GM12878 (cell line): ENCODE data around the gene RECQL5. TPM values are rescaled to one million over a fixed set of nuclear protein-coding genes. Genes with fewer than 3 reads are reported as not detected.

ENCODE experiments used
- ATAC-seq: fragments of 200-7000 bp; cut with Tn5 transposase; 3 replicates; pipeline ENCODE4 v1.9.1; 2020; ENCODE audit warnings: mild to moderate bottlenecking, moderate library complexity
- BruUV-seq: library from RNA; stranded (reverse); fragments of 400-500 nt; replicated peaks from 2 replicates; lab custom pipeline; 2021; lab: Mats Ljungman, UMichigan
- CTCF ChIA-PET: fragments of 300-600 bp; sonication (Branson Sonifier 250); formaldehyde crosslinking; extraction: SDS; loops from one replicate; lab custom pipeline; 2021; ENCODE audit warnings: inconsistent platforms; lab: Yijun Ruan, JAX
- POLR2A ChIA-PET: fragments of 350-600 bp; formaldehyde crosslinking; extraction: SDS; loops from one replicate; lab custom pipeline; 2021; ENCODE audit warnings: inconsistent platforms; lab: Charles Lee
- RAD21 ChIA-PET: fragments of 300-600 bp; sonication (Branson Sonifier 250); formaldehyde crosslinking; loops from one replicate; lab custom pipeline; 2023; ENCODE audit warnings: antibody characterized with exemption; ENCODE audit not compliant: unreplicated experiment; lab: Charles Lee
- SMC1A ChIA-PET: fragments of 300-600 bp; sonication (Branson Sonifier 250); formaldehyde crosslinking; loops from one replicate; lab custom pipeline; 2023; ENCODE audit not compliant: unreplicated experiment, uncharacterized antibody; lab: Charles Lee
- DNase-seq: peaks from one replicate; pipeline ENCODE4 v3.0.0-alpha.2; 2011; ENCODE audit warnings: low read depth, low spot score
- FAIRE-seq: peaks from 3 replicates; lab custom pipeline; 2011; peaks lifted over from hg19 to GRCh38; lab: Jason Lieb, UNC
- H2AFZ ChIP-seq: 2 replicates; pipeline ENCODE4 v1.6.0; 2011; ENCODE audit warnings: low read depth, low read length, control low read depth; ENCODE audit not compliant: control insufficient read depth
- H3K27ac ChIP-seq: 2 replicates; pipeline ENCODE4 v1.5.1; 2011; ENCODE audit warnings: control low read depth; ENCODE audit not compliant: control insufficient read depth, insufficient read depth
- H3K27me3 ChIP-seq, 2 experiments: replicated peaks in 1 of 2; 2 replicates each; pipeline versions ENCODE4 v1.6.0 to v1.6.1; 2011; ENCODE audit warnings: low read length in 1 of 2; ENCODE audit not compliant: control insufficient read depth in 2 of 2, insufficient read depth in 2 of 2
- H3K36me3 ChIP-seq, 2 experiments: 2 replicates each; pipeline ENCODE4 v1.5.1; 2011; ENCODE audit warnings: low read length in 1 of 2; ENCODE audit not compliant: control insufficient read depth in 2 of 2, insufficient read depth in 2 of 2
- H3K4me1 ChIP-seq: 2 replicates; pipeline ENCODE4 v1.6.1; 2011; ENCODE audit warnings: mild to moderate bottlenecking, low read length, moderate library complexity, mixed read lengths; ENCODE audit not compliant: control insufficient read depth, insufficient read depth
- H3K4me2 ChIP-seq: 2 replicates; pipeline ENCODE4 v1.6.0; 2011; ENCODE audit warnings: control low read depth; ENCODE audit not compliant: control insufficient read depth, insufficient read depth
- H3K4me3 ChIP-seq: fragments of 200-600 bp; sonication (generic); 2 replicates; pipeline ENCODE4 v1.5.1; 2016
- H3K79me2 ChIP-seq: 2 replicates; pipeline ENCODE4 v1.6.0; 2011; ENCODE audit warnings: low read length; ENCODE audit not compliant: control insufficient read depth, insufficient read depth
- H3K9ac ChIP-seq: 2 replicates; pipeline ENCODE4 v1.8.0; 2011; ENCODE audit warnings: low read length, control low read depth, mixed read lengths; ENCODE audit not compliant: control insufficient read depth, insufficient read depth
- H3K9me3 ChIP-seq: replicated peaks from 3 replicates; pipeline ENCODE4 v1.5.1; 2011; ENCODE audit warnings: mild to moderate bottlenecking, low read length; ENCODE audit not compliant: control insufficient read depth, insufficient read depth
- H4K20me1 ChIP-seq: 2 replicates; pipeline ENCODE4 v1.6.0; 2011; ENCODE audit not compliant: control insufficient read depth, insufficient read depth
- CBX5 ChIP-seq: sonication (generic); IDR thresholded peaks from 2 replicates; pipeline ENCODE4 v1.6.1; 2016; ENCODE audit warnings: low read depth, moderate library complexity, mild to moderate bottlenecking, inconsistent platforms
- CUX1 ChIP-seq: IDR thresholded peaks from 2 replicates; pipeline ENCODE4 v1.6.1; 2012; ENCODE audit warnings: improper control_type of control experiment, low read depth, low read length; ENCODE audit not compliant: insufficient replicate concordance
- ESRRA ChIP-seq: IDR thresholded peaks from 2 replicates; pipeline ENCODE4 v1.6.1; 2012; ENCODE audit warnings: mild to moderate bottlenecking, low read length, improper control_type of control experiment
- IKZF2 ChIP-seq, 2 experiments: fragments of 450-650 bp; IDR thresholded peaks; 2 replicates each; pipeline ENCODE4 v1.6.1; 2017; ENCODE audit warnings: mild to moderate bottlenecking in 2 of 2, moderate library complexity in 2 of 2
- MAX ChIP-seq: IDR thresholded peaks from 2 replicates; pipeline ENCODE4 v1.6.1; 2012; ENCODE audit warnings: low read depth, low read length, improper control_type of control experiment
- RAD21 ChIP-seq: IDR thresholded peaks from 2 replicates; pipeline ENCODE4 v1.6.1; 2011; ENCODE audit warnings: mild to moderate bottlenecking, low read depth, low read length, moderate library complexity; ENCODE audit not compliant: insufficient read depth
- SIN3A ChIP-seq: IDR thresholded peaks from 2 replicates; pipeline ENCODE4 v1.6.1; 2012; ENCODE audit warnings: low read depth, low read length, improper control_type of control experiment
- TAF1 ChIP-seq: IDR thresholded peaks from 2 replicates; pipeline ENCODE4 v1.6.1; 2011; ENCODE audit warnings: mild to moderate bottlenecking, low read depth, low read length, borderline replicate concordance
- USF1 ChIP-seq: IDR thresholded peaks from 2 replicates; pipeline ENCODE4 v1.6.1; 2011; ENCODE audit warnings: borderline replicate concordance, low read depth, mild to moderate bottlenecking, moderate library complexity, mixed read lengths, low read length; ENCODE audit not compliant: insufficient read depth; ENCODE audit errors: extremely low read length
- WRNIP1 ChIP-seq: IDR thresholded peaks from 2 replicates; pipeline ENCODE4 v1.6.1; 2011; ENCODE audit warnings: low read depth, low read length, improper control_type of control experiment, borderline replicate concordance
- YY1 ChIP-seq: IDR thresholded peaks from 2 replicates; pipeline ENCODE4 v1.6.1; 2011; ENCODE audit warnings: low read depth, mild to moderate bottlenecking, low read length
- ZSCAN29 ChIP-seq: fragments of 450-650 bp; IDR thresholded peaks from 2 replicates; pipeline ENCODE4 v1.6.1; 2017; ENCODE audit warnings: mild to moderate bottlenecking, moderate library complexity
- WGBS: methylation state at CpG from one replicate; pipeline ENCODE4 v1.1.6; 2016; ENCODE audit warnings: low lambda C conversion rate; ENCODE audit not compliant: insufficient replicate concordance, insufficient coverage; ENCODE audit errors: missing lambda C conversion rate; 5-methylcytosine and 5-hydroxymethylcytosine counted together
- in situ Hi-C: fragments of 300-500 bp; cut with MboI; formaldehyde crosslinking; loops from 9 replicates; pipeline ENCODE4 v1.14.3; 2018; ENCODE audit warnings: mixed read lengths
- intact Hi-C: fragments of 100-400 bp; cut with micrococcal nuclease; formaldehyde crosslinking; loops from one replicate; pipeline ENCODE4 v1.14.2; 2022; ENCODE audit not compliant: unreplicated experiment
- polyA plus RNA-seq, 11 experiments: library from polyadenylated mRNA; depleted of rRNA in 4 of 11; unstranded in 6 of 11; stranded (reverse) in 5 of 11; fragments of >200 nt; fragmentation: Nextera tagmentation in 4 of 11; fragmentation: Illumina TruSeq in 1 of 11; extraction: Ambion mirVana in 4 of 11; extraction: Trizol in 1 of 11; gene quantifications; 1 replicate in 1 of 11; 2 replicates in 10 of 11; pipeline versions ENCODE4 v1.2.1 to v1.2.3, GENCODE V29; 2011 to 2016; ENCODE audit warnings: inconsistent platforms in 2 of 11, missing spikeins in 2 of 11, low read depth in 1 of 11
- total RNA-seq, 4 experiments: library from RNA; depleted of rRNA in 3 of 4; stranded (reverse); fragments of >200 nt in 3 of 4; fragmentation: Illumina TruSeq in 1 of 4; extraction: Trizol in 1 of 4; gene quantifications; 2 replicates each; pipeline versions ENCODE4 v1.2.1 to v1.2.3, GENCODE V29; 2013 to 2021
- TF ChIP-seq, protein P1 (sequence below): fragments of 450-650 bp; formaldehyde crosslinking; IDR thresholded peaks from 2 replicates; pipeline ENCODE4 v1.5.0; 2022; ENCODE audit warnings: mild to moderate bottlenecking, missing genetic modification characterization

RECQL5 gene
- total and polyA plus RNA-seq, 10 of the 15 experiments (the other 5 are each of a cell fraction or from before 2014, with no cell fraction given) = 3.6 to 30.6 (median 20.1) TPM

- SMC1A ChIA-PET = no interaction called here
- BruUV-seq = no TSS peak
- Histone ChIP-seq H3K27me3 (no peaks in the 10 kb centered on the region), H3K9me3 (no peaks in the 10 kb centered on the region), H4K20me1 (no peaks in the 10 kb centered on the region), H2AFZ (no peak overlapping the region), H3K27ac (no peak overlapping the region), H3K79me2 (no peaks in the 10 kb centered on the region), H3K4me2 (no peak overlapping the region), H3K4me1 (no peaks in the 10 kb centered on the region), H3K9ac (no peak overlapping the region), H3K36me3 (peaks cover 43 to 45% of the 10 kb centered on the region in 2 experiments), H3K4me3 (no peak overlapping the region)
- CTCF ChIA-PET = interaction anchor here (2.8 kb wide), 1 partner anchor 43 kb away, joined by 7 read pairs; no protein-coding TSS in a partner anchor
- POLR2A ChIA-PET = no interaction called here
- DNase-seq (no peak), ATAC-seq (no peak), FAIRE-seq (no peak)
- RAD21 ChIA-PET = no interaction called here
- 98% methylated on average over 27 of the region's 27 CpGs for WGBS
- intact Hi-C loops = no loop called here
- in situ Hi-C loops = no loop called here
- TF ChIP-seq MAX = no peak
- no peak for TF ChIP-seq SIN3A
- no peak for TF ChIP-seq ZSCAN29
- no peak for TF ChIP-seq IKZF2 (IDR thresholded peaks at IDR 0.05)
- TF ChIP-seq YY1 = no peak
- TF ChIP-seq CUX1 = no peak
- TF ChIP-seq USF1 = no peak
- TF ChIP-seq, protein P1, sequence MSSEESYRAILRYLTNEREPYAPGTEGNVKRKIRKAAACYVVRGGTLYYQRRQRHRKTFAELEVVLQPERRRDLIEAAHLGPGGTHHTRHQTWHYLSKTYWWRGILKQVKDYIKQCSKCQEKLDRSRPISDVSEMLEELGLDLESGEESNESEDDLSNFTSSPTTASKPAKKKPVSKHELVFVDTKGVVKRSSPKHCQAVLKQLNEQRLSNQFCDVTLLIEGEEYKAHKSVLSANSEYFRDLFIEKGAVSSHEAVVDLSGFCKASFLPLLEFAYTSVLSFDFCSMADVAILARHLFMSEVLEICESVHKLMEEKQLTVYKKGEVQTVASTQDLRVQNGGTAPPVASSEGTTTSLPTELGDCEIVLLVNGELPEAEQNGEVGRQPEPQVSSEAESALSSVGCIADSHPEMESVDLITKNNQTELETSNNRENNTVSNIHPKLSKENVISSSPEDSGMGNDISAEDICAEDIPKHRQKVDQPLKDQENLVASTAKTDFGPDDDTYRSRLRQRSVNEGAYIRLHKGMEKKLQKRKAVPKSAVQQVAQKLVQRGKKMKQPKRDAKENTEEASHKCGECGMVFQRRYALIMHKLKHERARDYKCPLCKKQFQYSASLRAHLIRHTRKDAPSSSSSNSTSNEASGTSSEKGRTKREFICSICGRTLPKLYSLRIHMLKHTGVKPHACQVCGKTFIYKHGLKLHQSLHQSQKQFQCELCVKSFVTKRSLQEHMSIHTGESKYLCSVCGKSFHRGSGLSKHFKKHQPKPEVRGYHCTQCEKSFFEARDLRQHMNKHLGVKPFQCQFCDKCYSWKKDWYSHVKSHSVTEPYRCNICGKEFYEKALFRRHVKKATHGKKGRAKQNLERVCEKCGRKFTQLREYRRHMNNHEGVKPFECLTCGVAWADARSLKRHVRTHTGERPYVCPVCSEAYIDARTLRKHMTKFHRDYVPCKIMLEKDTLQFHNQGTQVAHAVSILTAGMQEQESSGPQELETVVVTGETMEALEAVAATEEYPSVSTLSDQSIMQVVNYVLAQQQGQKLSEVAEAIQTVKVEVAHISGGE = no peak
- no peak for TF ChIP-seq CBX5
- TF ChIP-seq WRNIP1 = no peak
- TF ChIP-seq RAD21 = no peak
- no peak for TF ChIP-seq TAF1
- TF ChIP-seq ESRRA = no peak
Measured at GRCh38 chr17:75704963-75705875, 38.3 kb upstream of the RECQL5 start.
